Measurements from ENCODE around the gene CLEC4F.

GRCh38 chr2:70828914-70829824 lies 8.8 kb upstream of the CLEC4F start:
- TF ChIP-seq, protein P1, sequence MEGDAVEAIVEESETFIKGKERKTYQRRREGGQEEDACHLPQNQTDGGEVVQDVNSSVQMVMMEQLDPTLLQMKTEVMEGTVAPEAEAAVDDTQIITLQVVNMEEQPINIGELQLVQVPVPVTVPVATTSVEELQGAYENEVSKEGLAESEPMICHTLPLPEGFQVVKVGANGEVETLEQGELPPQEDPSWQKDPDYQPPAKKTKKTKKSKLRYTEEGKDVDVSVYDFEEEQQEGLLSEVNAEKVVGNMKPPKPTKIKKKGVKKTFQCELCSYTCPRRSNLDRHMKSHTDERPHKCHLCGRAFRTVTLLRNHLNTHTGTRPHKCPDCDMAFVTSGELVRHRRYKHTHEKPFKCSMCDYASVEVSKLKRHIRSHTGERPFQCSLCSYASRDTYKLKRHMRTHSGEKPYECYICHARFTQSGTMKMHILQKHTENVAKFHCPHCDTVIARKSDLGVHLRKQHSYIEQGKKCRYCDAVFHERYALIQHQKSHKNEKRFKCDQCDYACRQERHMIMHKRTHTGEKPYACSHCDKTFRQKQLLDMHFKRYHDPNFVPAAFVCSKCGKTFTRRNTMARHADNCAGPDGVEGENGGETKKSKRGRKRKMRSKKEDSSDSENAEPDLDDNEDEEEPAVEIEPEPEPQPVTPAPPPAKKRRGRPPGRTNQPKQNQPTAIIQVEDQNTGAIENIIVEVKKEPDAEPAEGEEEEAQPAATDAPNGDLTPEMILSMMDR (conservative IDR thresholded peaks at IDR 0.05): no peak
- no peak for TF ChIP-seq ZFX (IDR thresholded peaks at IDR 0.05)

All from C4-2B (cell line).